Fibroblast of skin of back (primary cell): ENCODE measurements around the gene MT1M.
"Not testable (repeated sequence)": the region's sequence is repeated elsewhere in the genome, so short reads cannot be mapped to it uniquely, and the experiment has no call there.

Source experiments
- DNase-seq: peaks from one replicate; pipeline ENCODE4 v3.0.0-alpha.2; 2013

The MT1M gene

DNA sequence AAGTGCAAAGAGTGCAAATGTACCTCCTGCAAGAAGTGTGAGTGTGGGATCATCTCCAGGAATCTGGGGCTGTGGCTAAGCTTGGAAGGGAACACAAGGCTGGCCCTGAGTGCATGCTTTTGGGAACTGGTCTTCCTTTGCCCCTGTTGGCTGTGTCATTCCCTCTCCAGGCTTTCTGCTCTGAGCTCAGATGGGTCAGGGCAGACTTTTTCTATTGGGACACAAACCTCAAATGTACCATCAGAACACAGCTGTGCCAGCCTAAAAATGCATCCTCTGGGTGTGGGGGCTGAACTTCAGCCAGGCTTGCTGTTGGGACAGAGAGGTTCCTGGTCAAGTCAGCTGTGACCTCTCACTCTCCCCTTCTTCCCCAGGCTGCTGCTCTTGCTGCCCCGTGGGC lies 20.1 kb downstream of the MT1M start:
- no peak for DNase-seq

DNA sequence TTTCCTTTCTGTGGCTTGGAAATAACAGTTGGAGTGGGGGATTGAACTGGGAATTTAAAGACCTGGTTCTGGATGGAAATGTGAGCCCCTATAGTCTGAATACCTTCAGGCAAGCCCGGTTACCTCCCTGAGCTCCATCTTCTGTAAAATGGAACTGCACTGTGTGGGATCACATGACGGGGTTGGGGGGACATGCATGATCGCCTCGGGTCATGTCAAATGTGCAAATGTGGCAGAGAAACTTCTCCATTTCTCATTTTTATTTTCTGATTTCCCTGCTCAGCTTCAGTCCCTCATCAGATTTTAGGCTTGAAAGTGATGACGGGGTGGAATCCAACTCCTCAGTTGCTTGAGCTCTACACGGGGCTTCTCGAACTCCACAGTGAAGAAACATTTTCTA lies 20.8 kb downstream of the MT1M start:
- no peak for DNase-seq

DNA sequence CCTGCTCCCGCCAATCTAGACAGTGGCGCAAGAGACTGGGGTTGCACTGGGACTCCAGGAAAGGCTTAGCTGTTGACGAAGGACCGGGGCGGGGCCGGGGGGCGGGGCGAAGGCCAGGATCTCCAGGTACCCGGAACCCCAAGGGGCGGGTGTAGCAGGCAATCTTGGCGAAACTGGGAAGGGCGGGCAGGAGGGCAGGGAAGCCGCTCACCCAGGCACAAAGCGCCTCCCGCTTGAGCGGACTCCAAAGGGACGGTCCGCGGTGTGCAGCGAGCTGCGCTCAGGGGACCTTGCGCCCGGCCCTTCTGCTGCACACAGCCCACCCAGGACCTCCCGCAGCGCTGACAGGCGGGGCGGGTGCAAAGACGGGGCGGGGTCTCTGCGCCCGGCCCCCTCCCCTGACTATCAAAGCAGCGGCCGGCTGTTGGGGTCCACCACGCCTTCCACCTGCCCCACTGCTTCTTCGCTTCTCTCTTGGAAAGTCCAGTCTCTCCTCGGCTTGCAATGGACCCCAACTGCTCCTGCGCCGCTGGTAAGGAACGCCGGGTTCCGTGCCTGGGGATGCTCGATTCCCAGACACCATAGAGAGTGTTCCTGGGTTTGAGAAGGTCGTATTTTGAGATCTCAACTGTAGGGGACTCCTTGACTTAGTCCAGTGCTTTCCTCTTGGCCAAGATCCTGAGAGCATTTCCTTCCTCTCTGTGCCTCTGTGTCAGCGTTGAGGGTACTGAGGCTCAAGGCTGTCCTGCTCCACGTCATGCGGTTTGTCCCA lies 25.3 kb downstream of the MT1M start, which contains the start of gene MT1F:
TSS of gene MT1F (plus strand) at position 405 of the 772 bp plus-strand sequence. CDS start at position 505, 100 bp downstream.
- peak; percentile 31 for DNase-seq

DNA sequence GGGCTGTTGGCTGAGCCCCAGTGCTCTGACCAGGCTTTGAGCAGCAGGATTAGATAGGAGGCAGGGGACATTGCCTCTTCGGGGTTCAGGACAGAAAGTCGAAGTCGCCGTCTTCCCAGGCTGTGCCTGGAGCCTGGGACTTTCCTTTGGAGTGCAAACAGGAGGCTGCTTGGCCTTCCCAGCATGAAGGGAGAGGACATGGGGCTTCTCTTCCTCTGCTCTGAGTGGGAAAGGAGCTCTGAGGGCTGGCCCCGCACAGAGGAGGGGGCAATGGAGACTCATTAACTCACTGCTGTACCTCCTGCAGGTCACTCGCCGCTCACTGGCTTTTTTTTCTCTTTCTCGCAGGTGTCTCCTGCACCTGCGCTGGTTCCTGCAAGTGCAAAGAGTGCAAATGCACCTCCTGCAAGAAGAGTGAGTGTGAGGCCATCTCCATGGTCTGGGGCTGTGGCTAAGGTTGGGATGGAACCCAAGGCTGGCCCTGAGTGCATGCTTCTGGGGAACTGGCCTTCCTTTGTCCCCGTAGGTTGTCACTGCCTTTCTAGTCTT lies 25.9 kb downstream of the MT1M start:
- no peak for DNase-seq

DNA sequence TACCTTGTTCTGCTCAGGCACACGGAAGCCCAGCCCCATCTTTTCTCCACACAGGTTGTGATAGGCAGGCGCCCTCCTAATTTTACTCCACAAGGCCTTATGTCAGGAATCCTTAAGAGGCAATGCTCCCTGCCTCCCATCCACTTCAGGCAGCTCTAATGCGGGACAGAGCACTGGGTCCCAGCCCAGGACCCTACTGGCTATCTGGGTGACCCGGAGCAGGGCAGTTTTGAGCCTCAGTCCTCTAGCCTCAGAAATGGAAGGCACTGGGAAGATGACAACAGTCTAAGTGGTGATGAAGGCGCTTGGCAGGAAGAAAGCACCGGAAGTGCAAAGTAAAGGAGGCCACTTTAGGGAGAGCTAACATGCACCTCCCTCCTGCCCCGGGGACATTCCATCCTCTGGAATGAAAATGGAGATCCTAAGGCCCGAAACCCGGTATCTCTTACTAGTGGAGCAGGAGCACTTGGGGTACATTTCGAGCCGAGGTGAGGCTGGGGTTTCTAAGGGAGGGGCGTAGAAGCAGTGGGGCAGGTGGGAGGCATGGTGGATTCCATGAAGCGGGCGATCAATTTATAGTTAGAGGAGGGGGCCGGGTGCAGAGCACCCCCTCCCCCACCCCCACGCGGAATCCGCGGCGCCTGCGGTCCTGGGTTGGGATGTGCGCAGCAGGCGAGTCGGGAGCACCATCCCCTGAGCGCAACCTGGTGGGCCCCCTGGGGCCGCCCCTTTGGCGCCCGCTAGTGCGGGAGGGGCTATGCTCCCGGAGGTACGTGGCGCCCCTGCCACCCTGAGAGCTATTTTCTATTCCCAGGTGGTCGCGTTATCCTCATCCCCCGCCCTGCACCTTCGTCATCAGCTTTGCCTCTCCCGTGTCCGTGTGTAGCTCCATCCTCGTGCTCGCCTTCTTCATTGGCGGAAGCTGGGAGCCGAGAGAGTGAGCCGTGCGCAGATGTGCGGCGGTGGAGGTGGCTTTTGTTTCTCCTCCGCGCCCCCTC lies 30.2 kb downstream of the MT1M start:
- no peak for DNase-seq

DNA sequence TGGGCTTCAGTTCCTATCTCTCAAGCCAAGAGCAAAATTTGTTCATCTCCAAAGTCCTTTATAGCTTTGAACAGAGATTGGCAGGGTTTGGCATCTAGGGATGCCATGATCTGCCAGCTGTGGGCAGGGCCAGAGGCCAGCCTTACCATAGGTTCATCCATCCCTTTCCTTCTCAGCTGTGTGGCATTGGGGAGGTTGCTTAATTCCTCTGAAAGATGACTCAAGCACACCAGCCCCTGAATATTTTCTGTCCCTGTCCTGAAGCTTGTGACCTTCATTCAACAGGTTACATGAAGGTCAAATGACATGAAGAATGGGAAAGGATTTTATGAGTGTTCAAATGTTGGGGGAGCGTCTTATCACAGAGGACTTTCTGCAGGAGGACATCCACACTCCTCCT lies 32.0 kb downstream of the MT1M start:
- no peak for DNase-seq

DNA sequence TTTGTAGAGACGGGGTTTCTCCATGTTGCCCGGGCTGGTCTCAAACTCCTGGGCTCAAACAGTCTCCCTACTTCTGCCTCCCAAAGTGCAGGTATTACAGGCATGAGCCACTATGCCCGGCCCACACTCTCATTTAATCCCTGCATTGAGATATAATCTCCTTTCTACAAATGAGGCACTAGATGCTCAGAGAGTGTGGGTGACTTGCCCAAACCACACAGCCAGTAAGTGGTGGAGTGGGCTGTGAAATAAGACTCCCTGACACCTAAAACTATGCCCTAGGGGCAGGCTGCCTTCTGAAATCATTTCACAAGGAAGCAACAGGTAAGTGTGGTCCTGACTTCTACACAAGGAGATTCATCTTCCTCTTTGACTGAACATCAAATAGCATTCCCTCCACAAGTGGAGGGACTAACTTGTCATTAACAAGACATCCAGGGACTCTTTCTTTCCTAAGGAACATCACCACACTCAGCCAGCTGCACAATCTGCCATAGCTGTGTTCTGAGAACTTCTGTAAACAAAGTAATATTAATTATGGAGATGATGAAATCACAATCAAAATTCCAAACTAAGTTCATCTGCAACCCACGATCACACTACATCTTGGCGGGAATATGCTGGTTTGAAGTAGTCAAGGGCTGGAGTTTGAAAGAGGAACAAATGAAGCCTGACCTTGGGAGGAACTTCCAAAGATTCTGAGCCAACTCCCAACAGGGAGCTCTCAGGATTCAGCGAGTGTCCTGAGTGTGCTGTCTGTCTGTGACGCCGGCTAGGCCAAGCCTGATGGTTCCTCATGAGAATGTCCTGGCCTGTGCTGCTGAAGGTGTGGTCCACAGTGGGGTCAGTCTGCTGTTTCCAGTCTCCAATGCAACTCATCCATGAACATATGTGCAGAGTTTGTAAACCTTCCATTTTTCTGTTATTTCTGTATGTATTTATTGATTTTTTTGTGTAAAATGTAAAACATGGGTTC lies 33.1 kb downstream of the MT1M start:
- not testable (repeated sequence) for DNase-seq

DNA sequence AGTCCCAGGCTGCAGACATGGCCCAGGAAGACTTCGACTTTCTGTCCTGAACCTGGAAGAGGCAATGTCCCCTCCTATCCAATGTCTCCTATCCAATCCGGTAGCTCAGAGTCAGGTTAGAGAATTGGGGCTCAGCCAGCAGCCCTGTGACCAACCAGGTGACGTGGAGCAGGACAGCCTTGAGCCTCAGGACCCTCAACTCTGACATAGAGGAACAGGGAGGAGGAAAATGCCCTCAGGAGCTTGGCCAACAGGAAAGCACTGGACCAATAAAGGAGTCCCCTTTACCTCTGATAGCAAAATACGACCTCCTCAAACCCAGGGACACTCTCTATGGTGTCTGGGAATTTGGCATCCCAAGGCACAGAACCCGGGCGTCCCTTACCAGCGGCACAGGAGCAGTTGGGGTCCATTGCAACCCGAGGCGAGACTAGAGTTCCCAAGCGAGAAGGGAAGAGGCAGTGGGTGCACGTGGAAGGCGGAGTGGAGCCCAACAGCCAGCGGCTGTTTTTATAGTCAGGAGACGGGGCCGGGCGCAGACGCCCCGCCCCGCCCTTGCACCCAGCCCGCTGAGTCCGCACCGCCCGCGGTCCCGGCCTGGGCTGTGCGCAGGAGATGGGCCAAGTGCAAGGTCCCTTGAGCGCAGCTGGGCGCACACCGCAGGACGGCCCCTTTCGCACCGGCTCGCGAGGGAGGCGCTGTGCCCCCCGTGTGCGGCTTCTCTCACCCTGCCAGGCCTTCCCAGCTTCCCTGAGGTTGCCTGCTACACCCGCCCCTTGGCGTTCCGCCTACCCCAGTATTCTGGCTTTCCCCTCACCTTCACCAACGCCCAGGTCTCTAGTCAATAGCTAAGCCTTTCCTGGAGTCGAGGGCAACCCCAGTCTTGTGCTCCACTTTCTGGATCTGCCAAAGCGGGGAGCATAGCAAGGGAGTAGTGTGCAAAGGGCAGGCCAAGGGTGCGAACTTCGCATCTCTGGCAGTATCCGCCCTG lies 35.4 kb downstream of the MT1M start, which contains the start of gene MT1G:
TSS of gene MT1G (minus strand) at position 485 of the 991 bp plus-strand sequence. CDS start at position 413, 72 bp downstream.
- DNase-seq: peak; percentile 23

DNA sequence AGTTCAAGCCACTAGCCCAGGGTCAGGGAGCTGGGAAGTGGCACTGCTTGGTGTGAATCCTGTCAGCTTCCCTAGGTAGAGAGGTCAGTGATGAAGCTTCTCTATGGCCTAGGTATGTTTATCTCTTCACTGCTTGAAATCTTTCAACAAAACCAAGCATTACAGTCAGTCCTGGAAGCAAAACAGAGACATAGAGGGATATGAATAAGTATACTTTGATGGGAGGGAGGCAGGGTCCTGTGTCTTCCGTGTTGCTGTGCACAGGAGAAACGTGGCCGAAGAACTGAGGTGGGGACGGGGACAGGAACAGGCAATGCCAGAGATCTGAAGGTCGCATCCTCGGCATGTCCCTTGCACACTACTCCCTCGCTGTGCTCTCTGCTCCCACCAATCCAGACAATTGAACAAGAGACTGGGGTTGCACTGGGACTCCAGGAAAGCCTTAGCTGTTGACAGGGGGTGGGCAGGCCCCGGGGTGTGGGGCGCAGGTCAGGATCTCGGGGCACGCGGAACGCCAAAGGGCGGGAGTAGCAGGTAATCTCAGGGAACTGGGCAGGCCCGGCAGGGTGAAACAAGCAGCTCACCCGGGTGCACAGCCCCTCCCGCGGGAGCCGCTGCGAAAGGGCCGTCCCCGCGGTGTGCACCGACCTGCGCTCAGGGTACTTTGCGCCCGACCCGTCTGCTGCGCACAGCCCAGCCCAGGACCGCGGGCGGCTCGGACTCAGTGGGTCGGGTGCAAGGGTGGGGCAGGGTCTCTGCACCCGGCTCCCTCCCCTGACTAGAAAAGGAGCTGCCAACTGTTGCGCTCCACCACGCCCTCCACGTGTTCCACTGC lies 36.8 kb downstream of the MT1M start, which contains the start of gene MT1H:
TSS of gene MT1H (plus strand) at position 810 of the 835 bp plus-strand sequence. CDS start 71 bp downstream, outside the sequence.
- no peak for DNase-seq

DNA sequence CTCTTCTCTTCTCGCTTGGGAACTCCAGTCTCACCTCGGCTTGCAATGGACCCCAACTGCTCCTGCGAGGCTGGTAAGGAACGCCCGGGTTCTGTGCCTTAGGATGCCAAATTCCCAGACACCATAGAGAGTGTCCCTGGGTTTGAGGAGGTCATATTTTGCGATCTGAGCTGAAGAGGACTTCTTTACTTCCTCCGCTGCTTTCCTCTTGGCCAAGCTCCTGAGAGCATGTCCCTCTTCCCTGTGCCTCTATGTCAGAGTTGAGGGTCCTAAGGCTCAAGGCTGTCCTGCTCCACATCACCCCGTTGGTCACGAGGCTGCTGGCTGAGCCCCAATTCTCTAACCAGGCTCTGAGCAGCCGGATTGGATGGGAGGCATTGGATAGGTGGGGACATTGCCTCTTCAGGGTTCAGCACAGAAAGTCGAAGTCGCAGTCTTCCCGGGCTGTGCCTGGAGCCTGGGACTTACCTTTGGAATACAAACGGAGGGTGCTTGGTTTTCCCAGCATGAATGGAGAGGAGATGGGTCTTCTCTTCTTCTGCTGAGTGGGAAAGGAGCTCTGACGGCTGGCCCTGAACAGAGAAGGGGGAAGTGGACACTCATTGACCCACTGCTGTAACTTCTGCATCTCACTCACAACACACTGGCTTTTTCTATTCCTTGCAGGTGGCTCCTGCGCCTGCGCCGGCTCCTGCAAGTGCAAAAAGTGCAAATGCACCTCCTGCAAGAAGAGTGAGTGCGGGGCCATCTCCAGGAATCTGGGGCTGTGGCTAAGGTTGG lies 37.6 kb downstream of the MT1M start:
- DNase-seq: no peak

DNA sequence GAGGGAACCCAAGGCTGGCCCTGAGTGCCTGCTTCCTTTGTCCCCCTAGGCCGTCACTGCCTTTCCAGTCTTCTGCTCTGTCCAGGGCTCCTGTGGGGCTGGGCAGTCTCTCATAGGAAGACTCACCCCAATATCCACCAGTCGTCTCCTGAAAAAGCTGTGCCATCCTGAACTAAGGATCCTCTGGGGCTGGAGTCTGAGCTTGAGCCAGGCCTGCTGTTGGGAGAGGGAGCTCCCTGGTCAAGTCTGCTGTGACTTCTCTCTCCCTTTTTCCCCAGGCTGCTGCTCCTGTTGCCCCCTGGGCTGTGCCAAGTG lies 38.1 kb downstream of the MT1M start:
- DNase-seq: no peak

DNA sequence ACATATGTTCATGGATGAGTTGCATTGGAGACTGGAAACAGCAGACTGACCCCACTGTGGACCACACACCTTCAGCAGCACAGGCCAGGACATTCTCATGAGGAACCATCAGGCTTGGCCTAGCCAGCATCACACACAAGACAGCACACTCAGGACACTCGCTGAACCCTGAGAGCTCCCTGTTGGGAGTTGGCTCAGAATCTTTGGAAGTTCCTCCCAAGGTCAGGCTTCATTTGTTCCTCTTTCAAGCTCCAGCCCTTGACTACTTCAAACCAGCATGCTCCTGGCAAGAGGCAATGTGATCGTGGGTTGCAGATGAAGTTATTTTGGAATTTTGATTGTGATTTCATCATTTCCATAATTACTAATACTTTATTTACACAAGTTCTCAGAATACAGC lies 39.2 kb downstream of the MT1M start:
- DNase-seq: not testable (repeated sequence)

DNA sequence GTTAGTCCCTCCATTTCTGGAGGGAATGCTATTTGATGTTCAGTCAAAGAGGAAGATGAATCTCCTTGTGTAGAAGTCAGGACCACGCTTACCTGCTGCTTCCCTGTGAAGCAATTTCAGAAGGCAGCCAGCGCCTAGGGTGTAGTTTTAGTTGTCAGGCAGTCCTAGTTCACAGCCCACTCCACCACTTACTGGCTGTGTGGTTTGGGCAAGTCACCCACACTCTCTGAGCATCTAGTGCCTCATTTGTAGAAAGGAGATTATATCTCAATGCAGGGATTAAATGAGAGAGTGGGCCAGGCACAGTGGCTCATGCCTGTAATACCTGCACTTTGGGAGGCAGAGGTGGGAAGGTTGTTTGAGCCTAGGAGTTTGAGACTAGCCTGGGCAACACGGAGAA lies 39.7 kb downstream of the MT1M start:
- DNase-seq: not testable (repeated sequence)

DNA sequence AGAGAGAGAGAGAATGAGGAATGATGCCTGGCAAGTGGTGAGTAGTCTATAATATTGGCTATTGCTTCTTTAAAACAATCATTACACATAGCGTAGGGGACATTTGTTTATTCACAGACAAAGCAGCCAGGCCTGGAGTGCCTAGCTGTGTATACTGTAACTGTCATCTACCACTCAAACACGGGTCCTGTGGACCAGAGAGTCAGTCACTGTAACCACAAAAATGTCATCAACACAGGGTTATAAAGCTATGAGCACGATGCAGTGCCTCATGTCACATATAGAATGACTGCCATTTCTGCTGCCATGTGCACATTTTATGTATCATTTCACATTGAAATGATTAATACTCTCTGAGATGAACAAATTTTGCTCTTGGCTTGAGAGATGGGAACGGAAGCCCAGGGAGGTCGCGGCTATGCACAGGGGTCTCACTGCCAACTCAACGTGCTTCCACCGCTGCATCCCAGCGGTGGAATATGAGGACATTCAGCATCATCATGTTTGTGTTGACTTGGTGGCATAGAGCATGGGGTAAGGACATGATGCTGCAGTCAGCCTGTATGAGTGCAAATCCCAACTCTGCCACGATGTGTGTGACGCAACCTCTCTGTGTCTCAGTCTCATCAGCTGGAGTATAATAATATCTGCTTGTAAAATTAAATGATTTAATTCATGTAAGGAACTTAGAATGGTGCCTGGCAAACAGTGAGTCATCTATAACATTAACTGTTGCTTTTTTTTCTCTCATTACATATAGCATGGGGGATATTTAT lies 40.5 kb downstream of the MT1M start:
- peak; percentile 23 for DNase-seq

DNA sequence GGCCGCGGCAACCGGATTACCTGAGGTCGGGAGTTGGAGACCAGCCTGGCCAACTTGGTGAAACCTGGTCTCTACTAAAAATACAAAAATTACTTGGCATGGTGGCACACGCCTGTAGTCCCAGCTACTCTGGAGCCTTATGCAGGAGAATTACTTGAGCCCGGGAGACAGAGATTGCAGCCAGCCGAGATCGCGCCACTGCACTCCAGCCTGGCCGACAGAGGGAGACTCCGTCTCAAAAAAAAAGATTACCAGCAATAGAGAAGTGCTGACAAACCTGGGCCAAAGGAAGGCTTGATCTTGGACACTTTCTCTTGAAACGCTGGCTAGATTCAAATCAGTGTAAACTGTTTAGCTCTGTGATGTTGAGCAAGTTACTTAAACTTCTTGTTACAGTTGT lies 41.5 kb downstream of the MT1M start:
- peak; percentile 26 for DNase-seq

DNA sequence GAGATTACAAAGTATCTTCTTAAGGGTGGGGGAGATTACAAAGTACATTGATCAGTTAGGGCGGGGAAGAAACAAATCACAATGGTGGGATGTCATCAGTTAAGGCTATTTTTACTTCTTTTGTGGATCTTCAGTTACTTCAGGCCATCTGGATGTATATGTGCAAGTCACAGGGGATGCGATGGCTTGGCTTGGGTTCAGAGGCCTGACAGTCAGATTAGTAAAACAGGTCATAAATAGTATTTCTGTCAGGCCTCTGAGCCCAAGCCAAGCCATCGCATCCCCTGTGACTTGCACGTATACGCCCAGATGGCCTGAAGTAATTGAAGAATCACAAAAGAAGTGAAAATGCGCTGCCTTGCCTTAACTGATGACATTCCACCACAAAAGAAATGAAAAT lies 42.1 kb downstream of the MT1M start:
- not testable (repeated sequence) for DNase-seq

DNA sequence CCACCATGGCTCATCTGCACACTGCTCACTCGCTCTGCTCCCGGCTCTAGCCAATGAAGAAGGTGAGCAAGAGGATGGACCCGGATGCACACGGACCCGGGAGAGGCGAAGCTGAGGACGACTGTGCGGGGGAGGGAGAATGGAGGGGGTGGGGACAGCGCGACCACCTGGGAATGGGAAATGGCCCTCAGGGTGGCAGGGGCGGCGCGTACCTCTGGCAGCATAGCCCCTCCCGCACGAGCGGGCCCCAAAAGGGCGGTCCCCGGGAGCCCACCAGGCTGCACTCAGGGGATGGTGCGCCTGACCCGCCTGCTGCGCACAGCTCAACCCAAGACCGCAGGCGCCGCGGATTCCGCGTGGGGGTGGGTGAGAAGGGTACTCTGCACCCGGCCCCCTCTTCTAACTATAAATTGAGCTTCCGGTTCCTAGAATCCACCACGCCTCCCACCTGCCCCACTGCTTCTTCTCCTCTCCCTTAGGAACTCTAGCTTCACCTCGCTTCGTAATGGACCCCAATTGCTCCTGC lies 43.3 kb downstream of the MT1M start:
- DNase-seq: no peak

DNA sequence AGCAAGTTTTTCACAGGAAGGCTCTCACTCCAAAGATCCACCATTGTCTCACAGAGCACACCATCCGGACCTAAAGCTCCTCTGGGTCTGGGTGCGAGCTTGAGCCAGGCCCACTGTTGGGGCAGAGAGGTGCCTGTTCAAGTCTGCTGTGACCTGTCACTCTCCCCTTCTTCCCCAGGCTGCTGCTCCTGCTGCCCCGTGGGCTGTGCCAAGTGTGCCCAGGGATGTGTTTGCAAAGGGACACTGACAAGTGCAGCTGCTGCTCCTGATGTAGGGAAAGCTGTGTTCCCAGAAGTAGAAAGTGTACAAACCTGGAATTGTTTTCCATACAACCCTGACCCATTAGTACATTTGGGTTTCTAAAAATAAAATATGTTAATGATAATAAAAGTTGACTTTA lies 45.0 kb downstream of the MT1M start:
- no peak for DNase-seq
